ENCODE results near the gene PKD1L1. TPM values are rescaled to one million over a fixed set of nuclear protein-coding genes. Genes with fewer than 3 reads are reported as not detected.
A peak's percentile ranks its signal among the peaks of the same experiment; 100 is the strongest.

Gene PKD1L1
- total RNA-seq, 6 experiments from 2014 or later, result 0.13 to 1.4 (median 0.51) TPM; not detected in 1

DNA sequence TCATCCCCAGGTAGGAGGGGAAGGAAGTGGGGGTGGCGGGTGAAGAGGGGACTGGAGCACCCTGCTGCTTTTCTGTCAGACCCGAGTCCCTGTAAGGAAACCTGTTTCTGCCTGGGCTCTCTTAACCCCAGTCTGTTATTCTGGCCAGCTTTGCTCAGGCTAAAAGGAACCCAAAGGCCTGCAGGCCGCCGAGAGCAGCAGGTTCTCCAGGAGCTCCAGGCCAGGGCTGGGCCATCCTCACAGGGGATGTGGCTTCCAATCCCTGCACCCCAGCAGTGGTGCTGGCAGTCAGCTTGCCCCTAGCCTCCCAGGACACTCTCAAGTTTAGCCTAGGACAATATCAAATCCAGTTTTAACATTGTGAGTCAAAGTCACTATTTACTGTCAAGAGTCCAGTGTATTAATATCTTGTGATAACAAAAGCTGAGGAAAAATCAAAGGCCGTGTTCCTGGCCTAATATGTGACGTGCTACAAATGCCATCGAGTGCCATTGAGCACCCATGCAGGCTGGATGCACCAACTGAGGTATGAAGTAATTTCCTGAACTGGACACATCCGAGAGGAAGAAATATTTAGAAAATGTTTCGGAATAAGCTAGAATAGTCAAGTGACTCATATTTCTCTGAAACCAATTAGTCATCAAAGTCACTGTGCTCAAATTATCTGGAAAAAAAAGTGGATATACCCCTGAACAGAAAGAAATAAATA, 7.0 kb downstream of the PKD1L1 start:
- intact Hi-C loops (cut with DNase I), result no loop called here
- ATAC-seq, result peak; percentile 26 to 68 (median 43)
- DNase-seq, result no peak
- Histone ChIP-seq H3K4me3 (no peak overlapping the region), H3K4me1 (no peaks in the 10 kb centered on the region), H3K27ac (peak overlapping the region; percentile 4 to 71 (median 53)), H3K9me3 (no peaks in the 10 kb centered on the region), H3K36me3 (no peaks in the 10 kb centered on the region), H3K27me3 (no peaks in the 10 kb centered on the region)
- TF ChIP-seq, protein P1, sequence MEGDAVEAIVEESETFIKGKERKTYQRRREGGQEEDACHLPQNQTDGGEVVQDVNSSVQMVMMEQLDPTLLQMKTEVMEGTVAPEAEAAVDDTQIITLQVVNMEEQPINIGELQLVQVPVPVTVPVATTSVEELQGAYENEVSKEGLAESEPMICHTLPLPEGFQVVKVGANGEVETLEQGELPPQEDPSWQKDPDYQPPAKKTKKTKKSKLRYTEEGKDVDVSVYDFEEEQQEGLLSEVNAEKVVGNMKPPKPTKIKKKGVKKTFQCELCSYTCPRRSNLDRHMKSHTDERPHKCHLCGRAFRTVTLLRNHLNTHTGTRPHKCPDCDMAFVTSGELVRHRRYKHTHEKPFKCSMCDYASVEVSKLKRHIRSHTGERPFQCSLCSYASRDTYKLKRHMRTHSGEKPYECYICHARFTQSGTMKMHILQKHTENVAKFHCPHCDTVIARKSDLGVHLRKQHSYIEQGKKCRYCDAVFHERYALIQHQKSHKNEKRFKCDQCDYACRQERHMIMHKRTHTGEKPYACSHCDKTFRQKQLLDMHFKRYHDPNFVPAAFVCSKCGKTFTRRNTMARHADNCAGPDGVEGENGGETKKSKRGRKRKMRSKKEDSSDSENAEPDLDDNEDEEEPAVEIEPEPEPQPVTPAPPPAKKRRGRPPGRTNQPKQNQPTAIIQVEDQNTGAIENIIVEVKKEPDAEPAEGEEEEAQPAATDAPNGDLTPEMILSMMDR (IDR thresholded peaks at IDR 0.05), result no peak
- TF ChIP-seq POLR2A (IDR thresholded peaks at IDR 0.05), result no peak
- 43% methylated on average over 6 of the region's 9 CpGs for WGBS (ENCODE audit: insufficient coverage, low coverage, low lambda C conversion rate, missing lambda C conversion rate)

DNA sequence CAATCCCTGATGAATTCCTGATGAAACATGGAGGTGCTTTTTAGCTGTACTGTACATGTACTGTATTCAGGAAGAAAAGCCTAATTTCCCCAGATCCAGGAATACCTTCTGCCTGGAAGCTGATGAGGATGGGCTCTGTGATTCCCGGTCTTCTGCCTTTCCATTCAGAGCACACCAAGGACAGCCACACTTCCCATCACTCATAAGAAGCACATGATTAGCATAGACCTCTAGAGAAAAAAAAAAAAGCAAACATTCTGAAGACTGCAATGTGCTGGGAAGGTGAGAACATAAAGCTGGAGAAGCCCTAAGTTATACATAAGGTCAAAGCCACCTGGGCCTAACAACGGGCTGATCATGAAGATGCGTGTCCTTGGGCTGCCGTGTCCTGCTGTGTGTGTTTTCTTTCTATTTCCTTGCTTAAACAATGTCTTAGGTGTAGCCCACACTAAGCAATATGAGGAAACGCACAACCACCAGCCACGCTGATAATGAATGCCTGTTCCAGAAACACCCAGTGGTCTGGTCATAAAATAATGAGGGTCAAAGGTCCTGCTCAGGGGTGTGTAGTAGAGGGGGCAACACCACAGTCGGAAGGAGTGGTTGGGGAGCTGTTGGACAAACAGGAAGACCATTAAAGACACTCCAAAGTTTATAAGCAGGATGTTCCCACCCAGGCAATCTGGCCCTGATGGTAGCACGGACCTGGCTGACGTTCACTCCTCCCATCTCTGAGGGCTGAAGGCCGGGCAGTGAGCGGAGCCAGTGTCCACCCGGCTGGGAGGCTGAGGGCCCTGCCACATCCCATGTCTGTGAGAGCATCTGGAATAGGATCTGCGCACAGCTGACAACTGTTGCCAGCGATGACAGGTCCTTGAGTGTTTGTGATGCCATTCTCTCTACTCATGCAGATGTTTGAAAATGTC, 7.9 kb downstream of the PKD1L1 start:
- Histone ChIP-seq H3K27ac (peak overlapping the region in 1 of 3 donors; percentile 71), H3K36me3 (no peaks in the 10 kb centered on the region), H3K27me3 (no peaks in the 10 kb centered on the region), H3K9me3 (no peaks in the 10 kb centered on the region), H3K4me1 (no peaks in the 10 kb centered on the region), H3K4me3 (no peak overlapping the region)
- 70% methylated on average over 8 of the region's 14 CpGs for WGBS (ENCODE audit: insufficient coverage, low coverage, low lambda C conversion rate, missing lambda C conversion rate)
- DNase-seq (no peak), ATAC-seq (peak; percentile 11 to 50 (median 37))
- TF ChIP-seq, protein P1 (IDR thresholded peaks at IDR 0.05), result no peak
- no peak for TF ChIP-seq POLR2A (IDR thresholded peaks at IDR 0.05)
- intact Hi-C loops (cut with DNase I), result no loop called here

DNA sequence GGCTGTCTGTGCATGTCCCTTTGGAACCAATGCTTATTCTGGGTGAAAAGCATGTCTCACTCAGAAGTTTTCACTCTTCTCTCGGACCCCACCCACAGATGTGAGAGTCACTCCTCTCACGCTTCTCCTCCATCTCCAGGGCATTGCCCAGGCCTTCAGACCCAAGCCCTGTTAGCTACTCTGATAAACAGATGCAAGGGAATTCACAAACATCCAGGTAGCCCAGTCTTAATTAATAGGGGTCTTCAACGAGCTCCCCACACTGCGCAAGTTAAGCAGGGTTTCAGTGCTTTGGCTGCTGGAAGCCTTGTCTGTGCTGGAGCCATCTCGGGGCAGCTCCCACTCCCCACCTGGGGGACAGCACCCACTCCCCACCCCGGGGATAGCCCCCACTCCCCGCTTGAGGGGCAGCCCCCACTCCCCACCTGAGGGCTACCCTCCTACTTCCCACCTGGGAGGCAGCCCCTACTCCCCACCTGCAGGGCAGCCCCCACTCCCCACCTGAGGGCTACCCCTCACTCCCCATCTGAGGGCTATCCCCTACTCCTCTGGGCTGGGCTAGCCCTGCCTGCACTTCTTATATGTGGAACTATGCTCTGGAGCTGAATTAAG, 8.7 kb downstream of the PKD1L1 start:
- ATAC-seq (no peak), DNase-seq (no peak)
- Histone ChIP-seq H3K36me3 (no peaks in the 10 kb centered on the region), H3K4me1 (no peaks in the 10 kb centered on the region), H3K27ac (no peak overlapping the region), H3K9me3 (no peaks in the 10 kb centered on the region), H3K4me3 (no peak overlapping the region), H3K27me3 (no peaks in the 10 kb centered on the region)
- no peak for TF ChIP-seq POLR2A (IDR thresholded peaks at IDR 0.05)
- 85% methylated on average over 5 of the region's 7 CpGs for WGBS (ENCODE audit: insufficient coverage, low coverage, low lambda C conversion rate, missing lambda C conversion rate)
- intact Hi-C loops (cut with DNase I), result no loop called here

DNA sequence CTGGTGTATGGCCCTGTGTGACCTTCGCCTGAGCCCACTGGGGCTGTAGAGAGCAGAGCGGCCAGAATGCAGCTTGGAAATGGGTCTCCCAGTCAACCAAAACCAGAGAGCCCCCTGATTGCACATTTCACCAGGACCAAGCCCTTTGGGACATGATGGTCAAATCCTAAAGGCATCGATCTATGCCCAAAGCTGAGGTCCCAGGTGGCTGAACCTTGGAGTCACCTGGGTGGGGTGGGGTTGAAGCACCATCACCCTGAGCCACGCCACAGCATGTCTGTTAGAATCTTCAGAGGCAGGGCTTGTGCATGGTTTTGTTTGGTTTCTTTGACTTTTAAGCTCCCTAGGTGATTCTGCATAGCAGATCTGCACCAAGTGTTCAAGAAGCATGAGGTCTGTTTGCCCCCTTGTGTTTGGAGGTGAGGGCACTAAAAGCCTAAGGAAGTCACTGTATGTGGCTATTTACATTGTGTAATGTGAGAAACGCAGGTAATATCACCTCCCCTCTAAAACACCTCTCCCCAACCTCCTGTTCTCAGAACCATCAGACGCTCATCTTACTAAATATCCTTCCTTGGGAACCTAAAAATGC, 9.6 kb downstream of the PKD1L1 start:
- Histone ChIP-seq H3K4me1 (no peaks in the 10 kb centered on the region), H3K4me3 (no peak overlapping the region), H3K36me3 (no peaks in the 10 kb centered on the region), H3K27ac (no peak overlapping the region), H3K9me3 (no peaks in the 10 kb centered on the region), H3K27me3 (no peaks in the 10 kb centered on the region)
- DNase-seq, result no peak
- TF ChIP-seq, protein P1 (IDR thresholded peaks at IDR 0.05), result no peak
- TF ChIP-seq POLR2A (IDR thresholded peaks at IDR 0.05), result no peak
- 69% methylated on average over 2 of the region's 6 CpGs for WGBS (ENCODE audit: insufficient coverage, low coverage, low lambda C conversion rate, missing lambda C conversion rate)
- no peak for ATAC-seq
- intact Hi-C loops (cut with DNase I), result no loop called here

Measured in right lobe of liver (tissue), 6 donors.